Measurements from ENCODE around the gene SLC9A3. TPM values are rescaled to one million over a fixed set of nuclear protein-coding genes. Genes with fewer than 3 reads are reported as not detected.

Gene SLC9A3
- polyA plus RNA-seq, 1 donor = 1.8 TPM

DNA sequence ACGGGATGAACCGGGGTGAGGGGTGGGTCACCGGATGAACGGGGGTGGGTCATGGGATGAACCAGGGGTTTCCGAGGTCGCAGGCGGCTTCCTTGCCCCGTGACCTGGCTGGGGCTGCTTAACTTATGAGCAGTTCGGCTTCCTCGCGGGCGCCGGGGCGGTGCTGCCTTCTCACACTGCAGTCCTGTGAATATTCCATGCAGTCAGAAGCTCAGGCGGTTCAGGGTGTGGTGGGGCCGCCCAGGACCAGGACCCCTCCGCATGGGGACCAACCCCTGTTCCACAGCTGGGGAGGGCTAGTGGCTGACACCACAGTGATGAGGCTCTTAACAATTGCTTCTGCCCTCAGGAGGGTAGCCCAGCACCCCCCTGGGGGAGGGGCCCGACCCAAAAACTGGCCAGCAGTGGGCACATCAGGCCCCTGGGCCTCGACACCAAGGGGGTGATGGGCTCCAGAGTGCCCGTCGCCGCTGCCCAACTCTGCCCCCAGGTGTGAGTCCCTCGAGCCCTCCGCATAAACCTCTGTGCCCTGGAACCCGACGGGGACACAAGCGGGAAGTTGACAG is 30.9 kb upstream of the SLC9A3 start:
- no peak for DNase-seq (ENCODE audit: low read depth)

DNA sequence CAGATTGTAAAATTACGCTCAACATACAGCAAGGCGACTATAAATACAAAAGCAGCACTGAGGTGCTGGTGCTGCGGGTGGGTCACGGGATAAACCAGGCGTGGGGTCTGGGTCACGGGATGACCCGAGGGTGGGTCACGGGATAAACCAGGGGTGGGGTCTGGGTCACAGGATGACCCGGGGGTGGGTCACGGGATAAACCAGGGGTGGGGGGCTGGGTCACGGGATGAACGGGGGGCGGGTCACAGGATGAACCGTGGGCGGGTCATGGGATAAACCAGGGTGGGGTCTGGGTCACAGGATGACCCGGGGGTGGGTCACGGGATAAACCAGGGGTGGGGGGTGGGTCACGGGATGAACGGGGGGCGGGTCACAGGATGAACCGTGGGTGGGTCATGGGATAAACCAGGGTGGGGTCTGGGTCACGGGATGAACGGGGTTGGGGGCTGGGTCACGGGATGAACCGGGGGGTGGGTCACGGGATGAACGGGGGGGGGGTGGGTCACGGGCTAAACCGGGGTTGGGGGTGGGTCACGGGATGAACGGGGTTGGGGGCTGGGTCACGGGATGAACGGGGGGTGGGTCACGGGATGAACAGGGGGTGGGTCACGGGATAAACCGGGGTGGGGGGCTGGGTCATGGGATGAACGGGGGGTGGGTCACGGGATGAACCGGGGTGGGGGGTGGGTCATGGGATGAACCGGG is 30.2 kb upstream of the SLC9A3 start:
- no peak for DNase-seq (ENCODE audit: low read depth)

DNA sequence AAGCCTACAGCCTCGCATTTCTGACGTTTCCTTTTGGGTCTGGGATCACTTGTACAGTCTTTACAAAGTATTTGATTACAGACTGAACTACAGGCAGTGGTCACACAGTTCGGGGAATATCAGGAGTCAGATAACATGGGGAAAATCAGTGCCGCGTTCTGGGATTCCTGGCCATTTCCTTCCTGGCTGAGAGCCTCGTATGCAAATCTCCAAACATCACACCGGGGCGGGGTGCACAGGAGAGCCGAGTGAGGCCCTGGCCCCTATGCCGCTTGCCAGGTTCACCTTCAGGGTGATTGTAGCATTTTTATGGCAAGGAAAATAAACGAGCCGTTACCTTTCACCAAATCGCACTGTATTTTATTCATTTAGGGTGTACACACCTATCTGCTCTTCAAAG is 29.6 kb upstream of the SLC9A3 start:
- no peak for DNase-seq (ENCODE audit: low read depth)

DNA sequence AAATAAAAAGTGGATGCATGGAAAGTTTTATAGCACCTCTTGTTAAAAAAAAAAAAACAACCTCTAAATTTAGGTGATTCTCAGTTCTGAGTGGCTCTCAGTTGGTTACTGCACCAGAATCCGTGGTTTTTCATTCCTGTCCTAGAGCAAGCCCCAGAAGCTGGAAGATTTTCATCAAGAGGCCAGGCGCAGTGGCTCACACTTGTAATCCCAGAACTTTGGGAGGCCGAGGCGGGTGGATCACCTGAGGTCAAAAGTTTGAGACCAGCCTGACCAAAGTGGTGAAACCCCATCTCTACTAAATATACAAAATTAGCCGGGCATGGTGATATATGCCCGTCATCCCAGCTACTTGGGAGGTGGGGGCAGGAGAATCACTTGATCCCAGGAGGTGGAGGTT is 27.2 kb upstream of the SLC9A3 start:
- no peak for DNase-seq (ENCODE audit: low read depth)

DNA sequence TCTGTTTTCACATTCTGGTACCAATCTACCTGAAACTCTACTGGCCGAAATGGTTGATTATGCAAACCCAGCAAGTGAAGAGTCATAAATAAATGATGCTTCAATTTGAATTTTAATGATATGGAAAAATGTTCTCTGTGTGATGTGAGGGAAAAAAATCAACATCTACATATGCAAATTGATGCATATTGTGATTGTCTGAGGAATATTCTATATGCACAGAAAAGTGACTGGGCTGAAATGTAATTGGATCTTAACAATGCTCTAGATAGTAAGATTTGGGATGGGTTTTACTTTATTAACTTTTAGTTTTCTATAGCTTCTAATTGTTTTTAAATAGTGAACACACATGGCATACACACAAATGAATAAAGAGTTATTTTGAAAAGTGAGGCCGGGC is 25.0 kb upstream of the SLC9A3 start:
- DNase-seq (ENCODE audit: low read depth) = no peak

DNA sequence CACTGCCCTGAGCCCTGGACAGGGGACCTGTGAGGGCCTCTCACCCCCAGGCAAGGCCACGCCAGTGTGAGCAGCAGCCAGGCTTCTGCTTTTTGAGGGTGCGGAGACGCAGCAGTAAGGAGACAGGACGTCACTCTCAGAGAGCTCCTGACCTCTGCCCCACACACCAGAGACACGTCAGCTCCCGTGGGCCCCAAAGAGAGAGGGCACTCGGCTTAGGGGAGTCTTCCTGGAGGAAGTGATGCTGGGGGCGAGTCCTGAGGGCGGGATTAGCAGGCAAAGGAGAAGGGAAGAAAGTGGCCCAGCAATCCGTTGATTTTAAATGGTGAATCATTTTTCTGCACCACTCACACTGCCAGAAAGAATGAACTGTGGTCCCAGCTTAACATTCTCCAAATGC is 24.0 kb upstream of the SLC9A3 start:
- DNase-seq (ENCODE audit: low read depth) = no peak

DNA sequence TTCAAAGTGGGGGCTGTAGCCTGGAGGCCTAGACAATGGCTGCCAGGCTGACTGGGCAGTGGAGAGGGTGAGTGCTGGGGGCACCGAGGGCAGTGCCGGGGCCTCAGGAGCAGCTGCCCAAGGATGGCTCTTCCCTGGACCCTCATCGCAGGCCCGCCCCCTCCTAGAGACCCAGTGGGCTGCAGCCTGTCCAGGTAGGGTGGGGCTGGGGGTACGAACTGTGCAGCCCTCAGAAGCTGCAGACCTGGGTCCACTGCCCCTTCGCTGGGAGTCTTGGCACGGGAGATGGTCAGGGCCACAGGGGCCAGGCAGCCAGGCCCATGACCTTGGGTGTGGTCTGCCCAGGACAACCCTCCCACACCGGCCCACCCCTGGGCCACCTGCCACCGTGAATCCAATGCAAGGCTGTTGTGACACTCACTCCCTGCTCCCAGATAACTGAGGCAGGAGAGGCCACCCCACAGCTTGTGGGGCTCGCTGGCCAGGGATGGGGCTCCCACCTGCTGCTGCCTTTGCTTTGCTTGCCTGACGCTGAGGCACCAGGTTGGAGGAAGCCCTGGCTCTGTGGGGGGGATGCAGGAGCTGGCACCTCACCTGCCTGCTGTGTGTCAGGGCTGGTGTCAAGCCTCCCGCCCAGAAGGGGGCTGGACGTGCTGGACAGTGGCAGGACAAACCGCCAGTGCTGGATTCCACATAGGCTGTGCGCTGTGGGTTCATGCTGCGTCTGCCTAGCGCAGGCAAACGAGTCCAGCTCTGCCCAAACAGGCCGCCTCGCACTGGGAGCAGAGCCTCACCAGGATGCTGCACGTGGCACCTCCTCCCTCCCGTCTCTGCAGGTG is 23.1 kb upstream of the SLC9A3 start:
- DNase-seq (ENCODE audit: low read depth) = no peak

DNA sequence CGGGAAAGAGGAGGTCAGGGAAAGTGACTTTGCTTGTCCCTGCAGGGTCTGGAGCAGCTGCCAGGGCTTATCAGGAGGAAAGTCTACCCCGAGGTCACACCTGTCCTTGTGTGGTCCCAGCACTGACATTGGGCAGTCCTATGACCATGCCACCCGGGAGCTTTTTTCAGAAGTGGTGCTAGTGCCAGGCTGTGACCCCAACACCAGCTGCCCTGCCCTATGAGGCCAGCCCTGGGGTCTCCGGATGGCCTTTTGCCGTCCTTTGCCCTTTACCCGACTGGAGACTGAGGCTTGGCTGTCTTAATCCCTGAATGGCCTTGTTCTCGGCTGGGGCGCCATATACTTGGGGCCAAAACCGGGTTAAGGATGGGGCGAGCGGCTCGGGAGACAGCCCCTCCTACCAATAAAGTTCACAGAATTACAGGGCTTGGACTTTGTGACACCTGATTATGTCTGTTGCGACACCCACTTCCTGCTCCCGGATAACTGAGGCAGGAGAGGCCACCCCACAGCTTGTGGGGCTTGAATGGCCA is 22.2 kb upstream of the SLC9A3 start:
- DNase-seq (ENCODE audit: low read depth) = no peak

DNA sequence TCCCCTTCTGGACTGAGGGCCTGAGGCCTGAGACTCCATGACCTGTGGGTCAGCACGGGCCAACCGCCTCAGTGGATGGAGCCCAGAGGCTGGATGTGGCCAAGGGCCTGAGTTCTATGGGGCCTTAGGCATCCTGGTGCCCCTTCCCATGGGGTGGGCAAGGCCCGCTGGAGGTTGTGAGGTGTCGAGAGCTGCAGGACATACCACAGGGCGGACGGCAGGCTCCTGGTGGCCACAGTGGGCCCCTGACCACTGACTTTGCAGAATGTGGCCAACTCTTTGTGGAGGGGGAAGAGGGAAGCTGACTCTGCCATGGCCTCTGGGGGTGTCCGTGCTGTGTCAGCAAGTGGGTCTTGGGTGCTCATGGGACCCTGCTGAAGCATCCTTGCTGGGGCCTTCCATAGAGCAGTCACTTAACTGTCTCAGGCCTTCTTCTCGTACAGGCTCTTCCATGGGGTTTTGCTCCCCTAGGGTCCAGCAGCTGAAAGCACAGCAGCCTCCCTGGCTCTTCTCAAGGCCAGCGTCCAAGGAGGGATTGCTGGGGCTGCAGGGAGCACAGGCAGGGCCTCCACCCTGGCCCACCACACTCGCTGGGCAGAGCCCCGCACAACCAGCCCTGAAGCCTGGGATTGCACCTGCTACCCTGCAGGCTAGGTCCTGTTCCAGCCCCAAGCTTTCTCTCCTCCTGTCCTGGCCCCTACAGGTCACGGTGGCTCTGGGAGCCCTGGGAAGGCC is 21.6 kb upstream of the SLC9A3 start:
- no peak for DNase-seq (ENCODE audit: low read depth)

DNA sequence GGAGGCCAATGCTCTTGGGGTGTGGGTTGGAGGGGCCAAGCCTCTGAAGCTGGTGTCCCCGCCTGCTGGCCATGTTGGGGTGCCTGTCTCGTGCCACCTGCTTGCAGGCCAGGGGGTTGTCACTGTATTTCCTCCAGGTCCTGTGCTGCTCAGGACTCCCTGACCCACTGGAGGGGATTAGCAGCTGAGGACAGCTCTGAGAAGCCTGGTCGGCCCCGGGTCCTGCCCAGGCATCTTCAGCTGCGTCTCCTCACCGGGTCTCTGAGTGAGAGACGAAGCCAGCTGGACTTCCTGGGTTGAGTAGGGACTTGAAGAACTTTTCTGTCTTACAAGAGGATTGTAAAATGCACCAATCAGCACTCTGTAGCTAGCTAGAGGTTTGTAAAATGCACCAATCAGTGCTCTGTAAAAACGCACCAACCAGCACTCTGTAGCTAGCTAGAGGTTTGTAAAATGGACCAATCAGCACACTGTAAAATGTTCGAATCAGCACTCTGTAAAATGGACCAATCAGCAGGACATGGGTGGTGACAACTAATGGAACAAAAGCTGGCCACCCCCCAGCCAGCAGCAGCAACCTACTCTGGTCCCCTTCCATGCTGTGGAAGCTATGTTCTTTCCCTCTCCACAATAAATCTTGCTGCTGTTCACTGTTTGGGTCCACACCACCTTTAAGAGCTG is 20.6 kb upstream of the SLC9A3 start:
- no peak for DNase-seq (ENCODE audit: low read depth)

DNA sequence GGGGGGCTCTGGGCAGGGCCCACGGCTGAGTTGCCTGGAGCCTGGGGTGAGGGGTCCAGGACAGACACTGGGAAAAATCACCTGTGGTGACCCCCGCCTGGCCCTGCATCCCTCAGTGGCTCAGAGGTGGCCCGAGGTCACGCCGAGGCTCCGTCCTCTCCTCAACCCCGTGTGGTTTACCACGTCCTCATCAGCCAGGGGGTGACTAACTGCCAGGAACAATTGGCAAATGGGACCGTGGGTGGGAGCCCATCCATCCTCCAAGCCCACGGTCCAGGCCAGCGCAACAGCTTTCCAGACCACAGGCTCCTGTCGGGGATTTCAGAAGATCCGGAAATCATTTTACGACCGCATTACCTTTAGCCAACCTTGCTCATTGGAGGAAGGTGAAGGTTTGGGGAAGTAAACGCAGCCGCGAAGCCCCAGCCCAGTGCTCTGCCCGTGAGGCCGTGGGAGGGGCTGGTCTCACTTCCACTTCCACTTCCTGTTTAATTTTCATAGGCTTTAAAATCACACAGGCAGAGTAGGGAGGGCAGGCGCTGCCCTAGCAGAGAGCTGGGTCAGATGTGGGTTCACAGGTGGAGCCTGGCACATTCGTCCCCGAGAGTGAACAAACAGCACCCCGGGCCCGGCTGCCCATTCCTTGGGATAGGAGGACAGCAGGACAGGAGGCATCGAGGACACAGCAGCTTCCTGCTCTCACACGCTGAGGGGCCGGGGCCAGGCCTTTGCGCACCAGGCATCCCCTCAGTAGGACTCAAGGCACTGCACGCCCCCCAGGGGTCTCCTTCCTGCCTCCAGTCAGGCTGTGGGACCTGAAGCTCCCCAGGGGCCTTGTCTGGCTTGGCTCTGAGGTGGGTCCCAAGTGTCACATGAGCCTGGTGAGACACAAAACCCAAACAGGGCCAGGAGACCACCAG is 19.8 kb upstream of the SLC9A3 start:
- DNase-seq (ENCODE audit: low read depth) = no peak

DNA sequence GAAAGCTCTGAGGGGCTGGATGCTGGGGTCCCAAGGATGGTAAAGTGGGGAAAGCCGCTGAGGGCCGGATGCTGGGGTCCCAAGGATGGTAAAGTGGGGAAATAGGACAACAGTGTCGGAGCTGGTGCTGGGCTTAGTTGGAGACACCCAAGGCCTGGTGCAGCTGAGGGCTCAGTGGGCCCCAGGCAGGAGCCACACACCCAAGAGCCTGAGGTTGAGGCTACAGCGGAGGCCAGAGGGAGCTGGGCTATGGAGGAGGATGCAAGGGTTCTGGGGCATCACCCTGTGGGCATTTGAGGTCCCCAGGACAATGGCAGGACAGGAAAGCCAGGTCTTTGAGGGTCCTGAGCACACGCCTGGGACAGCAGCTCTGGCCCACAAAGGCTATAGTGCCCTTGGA is 19.1 kb upstream of the SLC9A3 start:
- DNase-seq (ENCODE audit: low read depth) = no peak

DNA sequence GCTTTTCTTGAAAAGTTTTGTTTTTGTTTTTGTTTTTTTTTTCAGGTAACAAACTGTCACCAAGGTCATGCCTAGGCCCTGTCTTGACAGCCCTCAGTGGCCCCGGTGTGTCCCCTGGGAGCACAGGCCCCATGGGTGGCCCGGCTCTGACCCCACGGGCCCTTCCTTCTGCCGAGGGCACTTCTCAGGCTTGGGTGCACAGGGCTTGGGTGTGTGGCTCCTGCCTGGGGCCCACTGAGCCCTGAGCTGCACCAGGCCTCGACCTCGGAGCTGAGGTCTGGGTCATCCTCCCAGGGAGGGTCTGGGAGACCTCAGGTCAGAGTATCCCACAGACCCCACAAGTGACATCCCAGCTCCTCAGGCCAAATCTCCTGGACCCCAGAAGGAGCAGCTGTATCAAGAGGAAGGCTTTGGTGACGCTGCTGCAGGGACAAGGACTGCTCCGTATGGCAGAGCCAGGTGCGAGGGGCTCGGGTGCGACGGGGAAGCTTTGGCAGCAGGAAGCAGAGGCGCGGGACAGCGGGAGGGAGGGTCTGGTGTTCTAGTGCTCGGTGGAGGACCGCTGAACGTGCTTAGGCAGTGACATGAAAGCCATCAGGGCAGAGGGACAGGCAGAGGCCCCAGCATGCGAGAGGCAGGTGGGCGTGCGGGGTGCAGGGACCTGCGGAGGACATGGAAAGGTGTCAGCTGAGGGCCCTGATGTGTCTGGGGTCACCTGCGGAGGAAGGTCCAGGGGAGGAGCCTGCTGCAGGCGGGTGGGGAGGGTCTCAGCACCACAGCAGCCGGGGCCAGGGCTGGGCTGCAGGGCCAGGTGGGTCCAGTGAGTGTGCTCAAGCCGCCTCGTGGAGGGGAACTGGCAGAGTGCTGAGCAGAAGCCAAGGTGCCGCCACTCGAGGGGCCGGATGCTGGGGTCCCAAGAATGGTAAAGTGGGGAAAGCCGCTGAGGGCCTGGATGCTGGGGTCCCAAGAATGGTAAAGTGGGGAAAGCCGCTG is 18.4 kb upstream of the SLC9A3 start:
- DNase-seq (ENCODE audit: low read depth) = no peak

DNA sequence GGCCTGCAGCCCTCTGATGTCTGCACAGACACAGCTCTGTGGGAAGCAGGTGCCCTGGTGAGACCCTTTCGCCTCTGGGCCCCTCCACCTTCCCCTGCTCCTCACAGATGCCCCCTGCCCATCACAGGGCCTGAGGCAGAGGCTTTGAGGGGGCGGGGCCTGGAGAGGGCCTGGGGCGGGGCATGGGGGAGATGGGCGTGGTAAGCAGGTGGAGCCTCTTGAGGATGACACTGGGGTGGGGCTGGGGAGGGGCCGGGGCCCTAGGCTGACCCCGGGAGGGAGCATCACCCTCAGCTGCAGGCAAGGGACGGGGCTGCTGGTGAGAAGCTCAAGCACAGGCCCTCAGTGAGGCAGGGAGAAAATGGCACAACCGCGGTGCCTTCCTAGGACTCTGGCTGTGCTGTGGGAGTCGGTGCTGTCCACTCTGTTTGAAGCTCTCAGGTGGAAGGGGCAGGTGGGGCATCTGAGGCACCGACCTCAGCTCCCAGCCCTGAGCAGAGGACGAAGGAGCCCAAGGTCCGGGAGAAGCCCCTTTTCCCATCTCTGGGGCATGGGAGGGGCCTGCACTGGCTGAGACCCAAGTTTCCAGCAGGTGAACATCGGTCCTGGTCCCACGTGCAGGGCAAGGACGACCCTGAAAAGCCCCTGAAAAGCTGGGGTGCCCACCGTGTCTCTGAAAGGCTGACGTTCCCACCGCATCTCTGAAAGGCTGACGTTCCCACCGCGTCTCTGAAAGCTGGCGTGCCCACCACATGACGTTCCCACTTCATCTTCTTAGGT is 17.5 kb upstream of the SLC9A3 start:
- no peak for DNase-seq (ENCODE audit: low read depth)

DNA sequence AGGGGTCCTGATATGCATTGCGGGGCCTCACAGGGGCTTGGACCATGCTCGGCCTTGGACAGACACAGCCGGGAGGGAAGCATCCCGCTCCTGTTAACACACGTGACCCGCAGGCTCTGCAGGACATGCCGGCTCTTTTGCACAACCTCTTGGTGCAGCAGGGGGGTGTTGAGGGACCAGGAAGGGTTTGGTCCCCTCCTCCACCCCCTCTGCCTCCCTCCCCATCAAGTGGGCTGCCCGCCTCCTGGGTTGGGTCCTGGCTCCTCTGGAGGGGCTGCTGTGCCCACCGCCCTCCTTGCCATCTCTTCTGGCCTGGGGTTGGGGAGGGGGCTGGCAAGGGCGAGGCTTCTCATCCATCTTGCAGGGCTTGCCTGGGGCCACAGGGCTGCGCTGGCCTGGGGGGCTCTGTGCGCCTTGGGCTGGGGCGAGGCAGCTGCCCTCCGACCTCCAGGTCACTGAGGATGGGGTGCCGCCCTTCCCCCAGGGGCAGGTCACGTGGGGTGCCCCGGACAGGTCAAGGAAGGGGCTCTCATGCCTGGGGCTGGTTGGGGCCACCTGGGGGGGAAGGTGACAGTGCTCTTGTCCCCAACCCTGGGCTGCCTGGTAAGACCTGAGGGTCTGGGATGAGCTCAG is 16.8 kb upstream of the SLC9A3 start:
- no peak for DNase-seq (ENCODE audit: low read depth)

DNA sequence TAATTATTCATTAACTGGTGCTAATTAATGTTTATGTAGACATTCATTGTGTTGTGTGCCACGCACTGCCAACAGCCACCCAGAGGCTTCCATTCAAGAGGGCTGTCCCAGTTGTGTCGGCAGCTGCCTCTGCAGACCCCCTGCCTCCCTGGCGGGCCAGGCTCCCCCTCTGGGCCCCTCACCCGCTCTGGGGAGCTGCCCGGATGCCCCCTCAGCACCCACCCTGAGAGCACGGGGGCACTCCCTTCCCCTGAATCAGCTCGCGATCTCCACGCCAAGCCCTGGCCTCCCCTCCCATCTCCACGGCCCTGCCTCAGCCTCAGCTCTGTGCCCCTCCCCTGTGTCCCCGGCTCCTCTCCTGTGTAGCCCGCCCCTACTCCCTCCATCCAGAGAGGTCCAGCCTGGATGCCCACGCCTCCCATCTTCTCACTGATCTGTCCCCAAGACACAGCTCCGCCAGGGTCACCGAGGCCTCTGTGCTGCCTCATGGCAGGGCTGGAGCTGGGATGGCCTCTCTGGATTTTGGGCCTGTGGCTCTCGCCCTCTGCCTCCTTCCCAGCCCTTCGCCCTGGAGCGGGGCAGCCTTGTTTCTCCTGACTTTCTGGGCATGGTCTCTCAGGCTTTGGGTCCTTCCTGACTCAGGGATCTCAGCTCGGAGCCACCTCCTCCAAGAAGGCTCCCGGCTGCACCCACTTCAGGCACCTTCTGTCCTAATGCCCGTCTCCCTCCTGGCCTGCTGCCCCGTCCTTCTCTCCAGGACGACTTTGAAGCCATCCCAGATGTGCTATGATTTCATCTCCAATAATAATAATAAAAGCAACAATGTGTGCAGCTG is 16.0 kb upstream of the SLC9A3 start:
- no peak for DNase-seq (ENCODE audit: low read depth)
